SK-N-SH (cell line): Measurements from ENCODE around the gene ITGAL. TPM values are rescaled to one million over a fixed set of nuclear protein-coding genes. Genes with fewer than 3 reads are reported as not detected.

Source experiments
- CTCF ChIA-PET: fragments of 300-600, 350-600 bp; formaldehyde crosslinking; extraction: SDS; loops from one replicate; lab custom pipeline; 2021; lab: Yijun Ruan, JAX
- POLR2A ChIA-PET: fragments of 350-600 bp; sonication (Branson Sonifier 250); formaldehyde crosslinking; extraction: SDS; loops from one replicate; lab custom pipeline; 2020; ENCODE audit warnings: antibody characterized with exemption, inconsistent platforms; lab: Yijun Ruan, JAX
- DNase-seq: peaks from one replicate; pipeline ENCODE4 v3.0.0; 2012
- H2AFZ ChIP-seq: fragments of 200-600 bp; sonication (generic); 2 replicates; pipeline ENCODE4 v1.8.1; 2016; ENCODE audit warnings: antibody characterized with exemption, mild to moderate bottlenecking, low read depth
- H3F3A ChIP-seq: fragments of 200-600 bp; sonication (generic); replicated peaks from 2 replicates; pipeline ENCODE3; 2016; ENCODE audit warnings: antibody characterized with exemption, mild to moderate bottlenecking; ENCODE audit not compliant: insufficient read depth
- H3K27ac ChIP-seq, 2 experiments: fragments of 200-500 bp in 1 of 2; fragments of 200-600 bp in 1 of 2; sonication (Bioruptor generic) in 1 of 2; sonication (generic), shearing (Covaris generic) in 1 of 2; 2 replicates each; pipeline versions ENCODE4 v1.5.1 to v1.6.1; 2014 to 2016; ENCODE audit warnings: low read depth in 2 of 2, inconsistent platforms in 1 of 2, low read length in 1 of 2, mild to moderate bottlenecking in 1 of 2, mixed read lengths in 1 of 2
- H3K27me3 ChIP-seq: fragments of 200-600 bp; sonication (generic), shearing (Covaris generic); 2 replicates; pipeline ENCODE4 v1.6.1; 2016; ENCODE audit warnings: mixed run types; ENCODE audit not compliant: insufficient read depth
- H3K36me3 ChIP-seq, 2 experiments: fragments of 200-500 bp in 1 of 2; fragments of 200-600 bp in 1 of 2; sonication (Bioruptor generic) in 1 of 2; sonication (generic) in 1 of 2; replicated peaks in 1 of 2; 2 replicates each; pipeline versions ENCODE3 to v1.5.1; 2014 to 2016; ENCODE audit warnings: low read length in 1 of 2, mild to moderate bottlenecking in 1 of 2; ENCODE audit not compliant: insufficient read depth in 2 of 2, control insufficient read depth in 1 of 2
- H3K4me1 ChIP-seq, 2 experiments: fragments of 200-500 bp in 1 of 2; fragments of 200-600 bp in 1 of 2; sonication (Bioruptor generic) in 1 of 2; sonication (generic), shearing (Covaris generic) in 1 of 2; 2 replicates each; pipeline versions ENCODE4 v1.5.1 to v1.6.1; 2014 to 2016; ENCODE audit warnings: low read depth in 1 of 2, low read length in 1 of 2, mixed run types in 1 of 2; ENCODE audit not compliant: insufficient read depth in 2 of 2, control insufficient read depth in 1 of 2
- H3K4me2 ChIP-seq: fragments of 200-600 bp; sonication (generic), shearing (Covaris generic); 2 replicates; pipeline ENCODE4 v1.6.1; 2017; ENCODE audit warnings: mixed run types
- H3K4me3 ChIP-seq, 2 experiments: fragments of 200-500 bp in 1 of 2; fragments of 200-600 bp in 1 of 2; sonication (Bioruptor generic) in 1 of 2; sonication (generic), shearing (Covaris generic) in 1 of 2; 2 replicates each; pipeline versions ENCODE4 v1.5.1 to v1.8.1; 2014 to 2016; ENCODE audit warnings: low read depth in 2 of 2, inconsistent platforms in 1 of 2, low read length in 1 of 2, mild to moderate bottlenecking in 1 of 2, mixed read lengths in 1 of 2, moderate library complexity in 1 of 2
- H3K79me2 ChIP-seq: fragments of 200-600 bp; sonication (generic); 2 replicates; pipeline ENCODE4 v1.8.1; 2017; ENCODE audit warnings: mild to moderate bottlenecking; ENCODE audit not compliant: insufficient read depth
- H3K9ac ChIP-seq: fragments of 200-600 bp; sonication (generic); 2 replicates; pipeline ENCODE4 v1.6.1; 2017; ENCODE audit warnings: mixed run types
- H3K9me2 ChIP-seq: fragments of 200-600 bp; sonication (generic); 2 replicates; pipeline ENCODE4 v1.6.1; 2017; ENCODE audit warnings: mixed run types
- H3K9me3 ChIP-seq: fragments of 200-600 bp; sonication (generic); 2 replicates; pipeline ENCODE4 v1.6.1; 2017; ENCODE audit warnings: mixed run types, mild to moderate bottlenecking, moderate library complexity
- H4K20me1 ChIP-seq: fragments of 200-600 bp; sonication (generic); 2 replicates; pipeline ENCODE4 v1.6.1; 2017; ENCODE audit warnings: mild to moderate bottlenecking, mixed run types; ENCODE audit not compliant: insufficient read depth
- CTCF ChIP-seq: fragments of 200-600 bp; sonication (generic); IDR thresholded peaks from 2 replicates; pipeline ENCODE4 v1.6.1; 2017; ENCODE audit warnings: antibody characterized with exemption, mild to moderate bottlenecking, moderate library complexity
- EP300 ChIP-seq, 2 experiments: IDR thresholded peaks; 2 replicates each; pipeline versions ENCODE4 v1.4.0 to v1.6.1; 2012; ENCODE audit warnings: borderline replicate concordance in 1 of 2, low read depth in 1 of 2, low read length in 1 of 2
- FOSL2 ChIP-seq: IDR thresholded peaks from 2 replicates; pipeline ENCODE4 v1.4.0; 2012; ENCODE audit warnings: low read depth, mild to moderate bottlenecking, moderate library complexity, borderline replicate concordance
- FOXJ3 ChIP-seq: sonication (generic); formaldehyde crosslinking; IDR thresholded peaks from 2 replicates; pipeline ENCODE4 v1.5.1; 2020; ENCODE audit warnings: mild to moderate bottlenecking, missing genetic modification reagents
- FOXM1 ChIP-seq: IDR thresholded peaks from 2 replicates; pipeline ENCODE4 v1.4.0; 2012; ENCODE audit warnings: low read depth, mild to moderate bottlenecking
- GATA2 ChIP-seq: sonication (generic); formaldehyde crosslinking; IDR thresholded peaks from 2 replicates; pipeline ENCODE4 v1.5.0; 2020; ENCODE audit warnings: mild to moderate bottlenecking, missing genetic modification reagents
- JUND ChIP-seq: IDR thresholded peaks from 2 replicates; pipeline ENCODE4 v1.4.0; 2012
- MAX ChIP-seq: IDR thresholded peaks from 2 replicates; pipeline ENCODE4 v1.4.0; 2012; ENCODE audit warnings: low read depth
- MEF2A ChIP-seq: IDR thresholded peaks from 2 replicates; pipeline ENCODE4 v1.4.0; 2012; ENCODE audit warnings: low read depth, borderline replicate concordance
- NRF1 ChIP-seq: IDR thresholded peaks from 2 replicates; pipeline ENCODE4 v1.6.1; 2012; ENCODE audit warnings: low read depth, mild to moderate bottlenecking, low read length
- RAD21 ChIP-seq: IDR thresholded peaks from 2 replicates; pipeline ENCODE4 v1.6.1; 2012; ENCODE audit warnings: mild to moderate bottlenecking, low read length
- SIN3A ChIP-seq: IDR thresholded peaks from 2 replicates; pipeline ENCODE4 v1.6.1; 2012; ENCODE audit warnings: low read depth, mild to moderate bottlenecking, low read length, moderate library complexity, borderline replicate concordance
- SMC3 ChIP-seq: IDR thresholded peaks from 2 replicates; pipeline ENCODE4 v1.6.1; 2012; ENCODE audit warnings: low read depth, low read length, improper control_type of control experiment
- TCF12 ChIP-seq: IDR thresholded peaks from 2 replicates; pipeline ENCODE4 v1.4.0; 2012
- ZBTB33 ChIP-seq: IDR thresholded peaks from 2 replicates; pipeline ENCODE4 v1.4.0; 2012; ENCODE audit warnings: low read depth, borderline replicate concordance
- WGBS: methylation state at CpG from one replicate; pipeline ENCODE4 v1.1.6; 2017; ENCODE audit warnings: low lambda C conversion rate; 5-methylcytosine and 5-hydroxymethylcytosine counted together
- polyA plus RNA-seq, 3 experiments: library from polyadenylated mRNA; depleted of rRNA; stranded (reverse); fragments of >200 nt; gene quantifications; 2 replicates each; pipeline ENCODE4 v1.2.3, GENCODE V29; 2012
- TF ChIP-seq, protein P1 (sequence below): fragments of 150-350 bp; IDR thresholded peaks from 2 replicates; pipeline ENCODE4 v1.6.1; 2016; ENCODE audit warnings: mild to moderate bottlenecking, low read depth, low read length
- TF ChIP-seq, protein P2 (sequence below): IDR thresholded peaks from 2 replicates; pipeline ENCODE4; 2012

The ITGAL gene
- polyA plus RNA-seq, 1 of the 3 experiments (the other 2 are of a cell fraction) = 0.12 TPM

GRCh38 chr16:30503403-30504296 lies 31.1 kb downstream of the ITGAL start:
- H3K79me2 ChIP-seq = no peaks in the 10 kb centered on the region
- no peaks in the 10 kb centered on the region; the same call in 1 of the 2 replicates for H3K27me3 ChIP-seq
- POLR2A ChIA-PET = no interaction called here
- H3K4me1 ChIP-seq = no peaks in the 10 kb centered on the region
- H3K4me2 ChIP-seq = no peak overlapping the region
- H3K9ac ChIP-seq = no peak overlapping the region
- no peaks in the 10 kb centered on the region for H3K9me2 ChIP-seq
- H4K20me1 ChIP-seq = no peaks in the 10 kb centered on the region
- DNase-seq = no peak
- CTCF ChIA-PET = interaction anchor here (1.3 kb wide), 1 partner anchor 73 kb away, joined by 5 read pairs; the partner anchor contains the start of gene DCTPP1
- H2AFZ ChIP-seq = no peak overlapping the region
- H3K27ac ChIP-seq = no peak overlapping the region
- no peaks in the 10 kb centered on the region for H3F3A ChIP-seq
- no peaks in the 10 kb centered on the region for H3K36me3 ChIP-seq
- H3K4me3 ChIP-seq = no peak overlapping the region
- TF ChIP-seq MAX (no peak), FOXM1 (no peak), ZBTB33 (no peak), CTCF (no peak)
- H3K9me3 ChIP-seq = no peaks in the 10 kb centered on the region
- 69% methylated on average over 6 of the region's 6 CpGs for WGBS

DNA sequence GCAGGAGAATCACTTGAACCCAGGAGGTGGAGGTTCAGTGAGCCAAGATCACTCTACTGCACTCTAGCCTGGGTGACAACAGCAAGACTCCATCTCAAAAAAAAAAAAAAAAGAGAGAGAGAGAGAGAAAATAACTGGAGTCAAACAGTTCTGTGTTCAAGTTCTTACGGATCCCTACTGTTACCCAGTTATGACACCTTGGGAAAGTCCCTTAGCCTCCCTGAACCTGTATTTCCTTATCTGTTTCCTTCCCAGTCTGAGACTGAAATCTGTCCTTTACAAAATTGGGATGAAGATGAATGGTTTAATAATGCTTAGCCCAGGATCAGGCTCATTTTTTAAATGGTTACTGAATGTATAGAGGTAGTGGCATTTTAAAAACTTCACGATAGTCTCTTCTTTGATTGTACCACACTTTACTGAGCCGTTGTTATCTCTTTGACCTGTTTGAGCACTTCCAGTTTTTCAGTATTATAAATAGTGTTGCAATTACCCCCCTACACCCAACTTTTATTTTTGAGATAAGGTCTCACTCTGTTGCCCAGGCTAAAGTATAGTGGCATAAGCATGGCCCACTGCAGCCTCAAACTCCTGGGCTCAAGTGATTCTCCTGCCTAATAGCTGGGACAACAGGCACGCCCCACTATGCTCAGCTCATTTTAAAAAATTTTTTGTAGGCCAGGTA lies 36.7 kb downstream of the ITGAL start:
- no peaks in the 10 kb centered on the region for H3K4me1 ChIP-seq
- H3K4me3 ChIP-seq = no peak overlapping the region
- ChIA-PET POLR2A (no interaction called here), CTCF (no interaction called here)
- no peak overlapping the region for H3K4me2 ChIP-seq
- no peak overlapping the region for H2AFZ ChIP-seq
- H3K9me3 ChIP-seq = no peaks in the 10 kb centered on the region
- H4K20me1 ChIP-seq = no peaks in the 10 kb centered on the region
- no peaks in the 10 kb centered on the region for H3K27me3 ChIP-seq
- no peak overlapping the region for H3K9ac ChIP-seq
- no peaks in the 10 kb centered on the region for H3F3A ChIP-seq
- no peaks in the 10 kb centered on the region for H3K36me3 ChIP-seq
- no peaks in the 10 kb centered on the region for H3K79me2 ChIP-seq
- DNase-seq = no peak
- H3K9me2 ChIP-seq = no peaks in the 10 kb centered on the region
- no peak overlapping the region for H3K27ac ChIP-seq
- 68% methylated on average over 4 of the region's 4 CpGs for WGBS
- TF ChIP-seq TCF12 = no peak
- TF ChIP-seq, protein P1, sequence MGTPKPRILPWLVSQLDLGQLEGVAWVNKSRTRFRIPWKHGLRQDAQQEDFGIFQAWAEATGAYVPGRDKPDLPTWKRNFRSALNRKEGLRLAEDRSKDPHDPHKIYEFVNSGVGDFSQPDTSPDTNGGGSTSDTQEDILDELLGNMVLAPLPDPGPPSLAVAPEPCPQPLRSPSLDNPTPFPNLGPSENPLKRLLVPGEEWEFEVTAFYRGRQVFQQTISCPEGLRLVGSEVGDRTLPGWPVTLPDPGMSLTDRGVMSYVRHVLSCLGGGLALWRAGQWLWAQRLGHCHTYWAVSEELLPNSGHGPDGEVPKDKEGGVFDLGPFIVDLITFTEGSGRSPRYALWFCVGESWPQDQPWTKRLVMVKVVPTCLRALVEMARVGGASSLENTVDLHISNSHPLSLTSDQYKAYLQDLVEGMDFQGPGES = no peak
- no peak for TF ChIP-seq ZBTB33
- TF ChIP-seq SMC3 = no peak
- TF ChIP-seq GATA2 (CRISPR knock-in tag) = no peak
- TF ChIP-seq FOXJ3 (CRISPR knock-in tag) = no peak
- no peak for TF ChIP-seq JUND
- TF ChIP-seq, protein P2, sequence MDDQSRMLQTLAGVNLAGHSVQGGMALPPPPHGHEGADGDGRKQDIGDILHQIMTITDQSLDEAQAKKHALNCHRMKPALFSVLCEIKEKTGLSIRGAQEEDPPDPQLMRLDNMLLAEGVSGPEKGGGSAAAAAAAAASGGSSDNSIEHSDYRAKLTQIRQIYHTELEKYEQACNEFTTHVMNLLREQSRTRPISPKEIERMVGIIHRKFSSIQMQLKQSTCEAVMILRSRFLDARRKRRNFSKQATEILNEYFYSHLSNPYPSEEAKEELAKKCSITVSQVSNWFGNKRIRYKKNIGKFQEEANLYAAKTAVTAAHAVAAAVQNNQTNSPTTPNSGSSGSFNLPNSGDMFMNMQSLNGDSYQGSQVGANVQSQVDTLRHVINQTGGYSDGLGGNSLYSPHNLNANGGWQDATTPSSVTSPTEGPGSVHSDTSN = no peak
- TF ChIP-seq NRF1 = no peak
- no peak for TF ChIP-seq SIN3A
- no peak for TF ChIP-seq RAD21
- no peak for TF ChIP-seq FOSL2
- no peak for TF ChIP-seq EP300 (IDR thresholded peaks at IDR 0.05; ENCODE audit: borderline replicate concordance in 1 of 2, low read depth in 1 of 2, low read length in 1 of 2)
- no peak for TF ChIP-seq MEF2A
